ENCODE results near the gene RALGPS1.

DNA sequence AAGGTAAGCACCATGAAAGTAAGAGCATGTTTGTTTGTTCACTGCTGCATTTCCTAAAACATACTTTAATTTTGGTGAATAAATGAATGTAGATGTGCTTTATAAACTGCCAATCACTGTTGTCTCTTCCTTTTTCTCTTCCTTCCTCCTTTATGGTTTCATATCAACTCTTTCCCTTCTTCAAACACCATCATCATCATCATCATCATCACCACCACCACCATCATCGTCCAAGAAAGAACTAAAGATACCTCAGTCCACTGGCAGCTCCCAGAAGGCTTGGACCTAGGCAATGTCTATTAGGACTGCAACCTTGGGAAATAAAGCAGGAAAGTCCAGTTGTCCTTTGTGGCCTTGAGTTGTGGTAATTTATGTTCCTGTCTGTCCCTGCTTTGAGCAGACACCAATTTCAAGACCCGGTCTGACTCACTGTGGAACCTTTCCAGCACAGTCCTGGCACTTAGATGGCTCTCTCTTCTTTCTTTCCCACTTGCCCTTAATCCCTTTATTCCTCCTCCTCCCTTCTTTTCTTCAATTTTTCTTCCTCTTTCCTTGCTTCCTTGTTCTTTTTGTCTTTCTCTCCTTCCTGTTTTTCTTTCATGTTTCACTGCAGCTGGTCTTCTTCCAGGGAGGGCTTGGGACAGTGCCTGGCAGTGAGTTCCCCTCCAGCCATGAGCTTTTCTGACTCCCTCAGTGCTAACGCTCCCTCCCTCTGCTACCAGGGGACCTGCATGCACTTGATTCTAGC lies 108.5 kb downstream of the RALGPS1 start:
- TF ChIP-seq EZH2phosphoT487 (IDR thresholded peaks at IDR 0.05; ENCODE audit: low read length): no peak
- TF ChIP-seq EZH2 (optimal IDR thresholded peaks at IDR 0.05; ENCODE audit: low read depth, low read length): no peak
